Forelimb muscle (tissue), 1 donor: ENCODE results near the gene ZNF286A. TPM values are rescaled to one million over a fixed set of nuclear protein-coding genes. Genes with fewer than 3 reads are reported as not detected.
"Not testable (repeated sequence)": the region's sequence is repeated elsewhere in the genome, so short reads cannot be mapped to it uniquely, and the experiment has no call there.

Experiments used
- DNase-seq: peaks from one replicate; pipeline ENCODE4 v3.0.0-alpha.2; 2013; ENCODE audit warnings: low read depth
- polyA plus RNA-seq: library from polyadenylated mRNA; unstranded; fragments of 120-200 nt; gene quantifications from one replicate; pipeline ENCODE4 v1.2.1, GENCODE V29; 2013; ENCODE audit not compliant: insufficient read length

The ZNF286A gene
- polyA plus RNA-seq, 1 donor = 18.9 TPM

- DNase-seq = not testable (repeated sequence)
Measured at GRCh38 chr17:15699937-15700336, 385 bp downstream of the ZNF286A start.

DNA sequence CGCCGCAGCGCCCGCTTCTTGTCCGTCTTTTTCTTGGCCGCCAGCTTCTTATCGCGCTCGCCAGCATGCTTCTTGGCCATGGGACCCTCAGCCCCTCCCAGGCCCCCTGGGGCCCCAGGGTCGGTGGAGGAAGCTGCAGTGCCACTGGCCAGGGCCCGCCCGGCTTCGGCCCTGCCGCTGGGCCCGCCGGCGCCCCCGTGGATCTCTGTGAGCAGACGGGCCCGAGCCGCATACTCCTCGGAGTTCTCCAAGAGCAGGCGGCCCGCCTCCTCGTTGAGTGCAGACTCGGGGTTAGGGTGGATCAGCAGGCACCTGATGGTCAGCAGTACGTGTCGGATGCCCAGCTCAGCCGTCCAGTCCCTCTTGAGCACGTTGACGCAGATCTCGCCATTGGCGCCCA, 4.7 kb downstream of the ZNF286A start:
- not testable (repeated sequence) for DNase-seq

DNA sequence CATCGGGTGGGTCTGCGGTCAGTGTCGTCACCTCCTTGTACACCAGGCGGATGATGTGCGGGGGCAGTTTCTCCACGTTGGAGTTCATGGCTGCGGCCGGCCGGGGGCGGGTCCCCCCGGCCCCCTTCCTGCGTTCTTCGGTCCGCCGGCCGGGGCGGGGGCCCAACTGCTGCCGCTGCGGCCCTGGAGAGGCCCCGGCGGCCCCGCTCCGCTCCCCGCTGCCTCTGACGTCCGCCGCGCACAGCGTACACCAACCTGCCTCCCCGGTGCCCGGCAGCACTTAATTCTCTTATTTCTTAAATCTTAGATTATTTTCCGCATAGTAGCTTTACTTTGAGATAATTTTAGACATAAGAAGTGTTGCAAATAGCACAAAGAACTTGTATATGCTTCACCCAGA, 5.3 kb downstream of the ZNF286A start:
- not testable (repeated sequence) for DNase-seq

- not testable (repeated sequence) for DNase-seq
Measured at GRCh38 chr17:15708879-15709278, 9.3 kb downstream of the ZNF286A start.

DNA sequence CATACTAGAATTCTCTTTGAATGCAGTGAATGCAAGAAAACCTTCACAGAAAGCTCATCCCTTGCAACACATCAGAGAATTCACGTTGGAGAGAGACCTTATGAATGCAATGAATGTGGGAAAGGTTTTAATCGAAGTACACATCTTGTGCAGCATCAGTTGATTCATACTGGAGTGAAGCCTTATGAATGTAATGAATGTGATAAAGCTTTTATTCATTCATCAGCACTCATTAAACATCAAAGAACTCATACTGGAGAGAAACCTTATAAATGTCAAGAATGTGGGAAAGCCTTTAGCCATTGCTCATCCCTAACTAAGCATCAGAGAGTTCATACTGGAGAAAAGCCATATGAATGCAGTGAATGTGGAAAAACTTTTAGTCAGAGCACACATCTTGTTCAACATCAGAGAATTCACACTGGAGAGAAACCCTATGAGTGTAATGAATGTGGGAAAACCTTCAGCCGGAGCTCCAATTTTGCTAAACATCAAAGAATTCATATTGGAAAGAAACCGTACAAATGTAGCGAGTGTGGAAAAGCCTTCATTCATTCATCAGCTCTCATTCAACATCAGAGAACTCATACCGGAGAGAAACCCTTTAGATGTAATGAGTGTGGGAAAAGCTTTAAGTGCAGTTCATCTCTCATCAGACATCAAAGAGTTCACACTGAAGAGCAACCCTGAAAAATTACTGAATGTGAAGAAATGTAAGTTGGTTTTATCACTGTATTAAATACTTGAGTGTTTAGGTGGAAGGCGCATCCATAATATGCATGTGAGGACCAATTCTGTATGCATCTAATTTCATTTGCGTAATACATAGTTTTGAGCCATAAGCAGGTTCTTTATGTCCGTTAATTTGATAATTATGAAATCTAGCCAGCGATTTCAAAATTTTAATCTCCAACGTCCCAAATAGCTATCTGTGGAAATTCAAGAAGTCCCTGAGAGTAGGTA, 17.3 kb downstream of the ZNF286A start:
- not testable (repeated sequence) for DNase-seq

GRCh38 chr17:15730535-15730934, 31.0 kb downstream of the ZNF286A start:
- not testable (repeated sequence) for DNase-seq

GRCh38 chr17:15731900-15732299, 32.3 kb downstream of the ZNF286A start, which contains the start of gene TBC1D26:
TBC1D26 (plus strand) TSS chr17:15732283; CDS start chr17:15735349, 3,066 bp downstream.
- not testable (repeated sequence) for DNase-seq

DNA sequence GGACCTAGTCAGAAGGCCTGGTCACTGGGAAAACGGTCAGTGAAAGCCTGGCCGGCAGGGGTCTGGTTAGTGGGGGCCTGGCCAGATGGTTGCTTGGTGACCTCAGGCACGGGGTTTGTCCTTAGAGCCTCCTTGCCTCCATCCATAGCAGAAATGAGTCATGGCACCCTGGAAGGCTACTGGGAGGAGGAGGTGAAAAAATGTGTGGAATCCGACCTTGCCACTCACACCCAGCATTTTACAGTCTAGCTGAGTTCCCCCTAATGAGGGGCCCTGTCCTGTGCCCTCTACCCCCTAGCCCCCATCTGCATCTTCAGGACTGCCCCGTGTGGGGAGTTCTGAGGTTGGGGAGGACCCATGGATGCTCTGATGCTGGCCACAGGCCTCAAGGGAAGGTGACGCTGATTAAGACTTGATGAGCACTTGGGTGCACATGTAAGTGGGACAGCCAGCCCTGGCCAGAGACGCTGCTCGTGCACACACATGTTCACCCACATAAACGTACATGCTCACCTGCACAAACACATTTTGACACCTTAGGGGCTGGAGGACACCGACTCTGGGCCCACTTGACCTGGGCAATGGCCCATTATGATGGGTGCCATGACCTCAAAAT, 33.7 kb downstream of the ZNF286A start:
- DNase-seq = not testable (repeated sequence)

DNA sequence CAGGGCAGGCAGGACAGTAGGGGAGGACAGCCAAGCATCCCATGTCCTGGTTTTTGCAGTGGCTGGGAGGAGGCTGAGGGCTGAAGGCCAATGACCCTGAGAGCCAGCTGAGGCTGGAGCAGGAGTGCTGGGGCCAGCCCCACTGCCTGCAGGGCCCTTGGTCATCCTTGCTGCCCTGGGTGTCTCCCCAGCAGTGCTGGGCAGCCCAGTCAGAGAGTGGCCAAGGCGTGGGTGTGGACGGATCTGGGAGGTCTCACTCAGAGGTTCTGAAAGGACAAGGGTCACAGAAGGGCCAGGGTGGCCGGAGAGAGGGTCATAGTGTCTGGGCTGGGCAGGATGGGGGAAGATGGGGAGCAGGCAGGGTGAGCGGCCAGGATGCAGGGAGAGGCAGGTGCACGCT, 37.0 kb downstream of the ZNF286A start:
- not testable (repeated sequence) for DNase-seq

GRCh38 chr17:15738066-15738465, 38.5 kb downstream of the ZNF286A start:
- DNase-seq = no peak

GRCh38 chr17:15739259-15739658, 39.7 kb downstream of the ZNF286A start:
- not testable (repeated sequence) for DNase-seq

- DNase-seq = not testable (repeated sequence)
Measured at GRCh38 chr17:15740041-15740440, 40.5 kb downstream of the ZNF286A start.

- no peak for DNase-seq
Measured at GRCh38 chr17:15740570-15741120, 41.1 kb downstream of the ZNF286A start.

GRCh38 chr17:15741624-15742023, 42.1 kb downstream of the ZNF286A start:
- no peak for DNase-seq

DNA sequence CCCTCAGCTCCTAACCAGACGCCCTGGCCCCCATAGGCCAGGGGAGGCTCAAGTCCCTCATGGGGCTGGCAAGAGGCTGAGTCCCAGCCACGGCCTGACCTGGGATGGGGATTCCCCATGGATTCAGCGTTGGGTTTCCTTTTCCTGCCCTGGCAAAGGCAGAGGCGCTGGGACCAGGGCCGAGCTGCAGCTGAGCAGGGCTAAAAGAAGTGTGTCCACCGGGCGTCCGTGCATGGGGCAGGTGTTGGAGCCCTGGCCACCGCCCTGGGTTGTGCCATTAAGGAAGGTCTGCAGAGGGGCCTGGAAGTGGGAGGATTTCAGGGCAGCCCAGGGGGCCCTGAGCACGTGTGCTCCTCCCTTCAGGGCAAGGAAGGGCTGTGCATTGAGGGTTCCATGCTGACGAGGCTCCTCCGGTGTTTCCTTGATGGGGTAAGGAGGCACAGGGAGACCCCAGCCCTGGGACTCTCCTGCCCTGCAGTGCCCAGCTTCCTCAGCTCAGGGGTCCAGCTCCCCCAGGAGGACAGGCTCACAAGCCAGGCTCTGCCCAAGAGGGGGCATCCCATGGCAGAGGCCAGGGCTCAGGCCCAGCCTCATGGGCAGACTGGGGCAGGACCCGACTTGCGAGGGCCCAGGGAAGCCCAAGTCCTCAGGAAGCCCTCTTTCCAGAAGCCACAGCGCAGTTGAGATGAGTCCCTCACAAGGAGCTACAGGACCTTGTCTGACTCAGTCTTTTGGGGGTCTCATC, 42.7 kb downstream of the ZNF286A start:
- no peak for DNase-seq

DNA sequence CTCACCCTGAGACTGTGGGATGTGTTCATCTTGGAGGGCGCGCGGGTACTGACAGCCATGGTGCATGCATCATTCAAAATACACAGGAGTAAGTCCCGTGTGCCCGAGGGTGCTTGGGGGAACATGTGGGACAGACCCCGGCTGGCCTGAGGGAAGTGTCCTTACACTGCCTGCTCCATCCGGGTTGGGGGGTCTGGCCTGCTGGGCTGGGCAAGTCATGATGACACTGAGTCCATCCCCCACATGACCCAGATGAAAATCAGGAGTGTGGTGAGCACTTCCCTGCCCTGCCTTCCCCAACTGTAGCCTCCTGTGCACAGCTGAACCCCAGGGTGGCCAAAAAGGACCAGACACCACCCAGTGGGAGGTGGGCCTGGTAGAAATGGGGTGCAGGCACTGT, 43.4 kb downstream of the ZNF286A start:
- DNase-seq = no peak

- DNase-seq = no peak
Measured at GRCh38 chr17:15744074-15744676, 44.6 kb downstream of the ZNF286A start.

DNA sequence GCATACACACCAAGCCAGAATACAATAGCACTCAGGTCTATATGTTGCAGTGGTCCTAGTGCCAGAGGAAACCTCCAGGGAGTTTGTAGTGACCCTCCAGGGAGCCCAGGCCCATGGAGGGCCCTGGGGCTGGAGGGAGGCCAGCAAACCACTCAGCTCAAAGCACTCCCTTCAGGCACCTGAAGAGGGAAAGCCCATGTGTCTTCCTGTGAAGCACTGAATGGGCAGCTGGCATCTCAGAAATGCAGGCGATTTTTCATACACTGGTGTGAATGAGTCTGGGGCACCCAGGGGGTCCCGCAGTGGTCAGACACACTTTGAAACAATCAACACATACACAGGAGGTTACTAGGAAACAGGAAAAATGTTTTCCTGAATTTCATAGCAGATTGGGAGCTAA, 45.3 kb downstream of the ZNF286A start:
- DNase-seq = no peak

GRCh38 chr17:15749403-15749802, 49.9 kb downstream of the ZNF286A start:
- not testable (repeated sequence) for DNase-seq

- DNase-seq = not testable (repeated sequence)
Measured at GRCh38 chr17:15768865-15769533, 69.4 kb downstream of the ZNF286A start.
